ENCODE data around the gene ZNF578.
"Not testable (repeated sequence)": the region's sequence is repeated elsewhere in the genome, so short reads cannot be mapped to it uniquely, and the experiment has no call there.

ZNF578 gene

DNA sequence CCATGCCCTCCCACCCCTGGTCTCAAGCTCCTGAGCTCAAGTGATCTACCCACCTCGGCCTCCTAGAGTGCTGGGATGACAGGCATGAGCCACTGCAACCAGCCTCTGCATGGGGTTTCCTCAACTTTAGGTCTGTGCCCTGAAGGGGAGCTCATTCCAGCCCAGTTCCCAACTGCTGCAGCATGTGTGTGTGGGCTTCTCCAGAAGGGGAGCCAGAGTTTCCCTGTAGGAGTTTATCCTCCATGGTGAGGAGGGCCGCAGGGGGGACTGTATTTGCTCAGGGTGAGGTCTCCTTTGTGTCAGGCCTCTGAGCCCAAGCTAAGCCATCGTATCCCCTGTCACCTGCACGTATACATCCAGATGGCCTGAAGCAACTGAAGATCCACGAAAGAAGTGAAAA lies 62.8 kb downstream of the ZNF578 start:
- DNase-seq (ENCODE audit: low spot score) = no peak

GRCh38 chr19:52518646-52519045 lies 65.3 kb downstream of the ZNF578 start:
- DNase-seq (ENCODE audit: low spot score) = no peak

- DNase-seq (ENCODE audit: low spot score) = not testable (repeated sequence)
Measured at GRCh38 chr19:52519175-52519574, 65.8 kb downstream of the ZNF578 start.

GRCh38 chr19:52520013-52520412 lies 66.7 kb downstream of the ZNF578 start:
- no peak for DNase-seq (ENCODE audit: low spot score)

- no peak for DNase-seq (ENCODE audit: low spot score)
Measured at GRCh38 chr19:52522551-52522950, 69.2 kb downstream of the ZNF578 start.

- DNase-seq (ENCODE audit: low spot score) = no peak
Measured at GRCh38 chr19:52524086-52524485, 70.7 kb downstream of the ZNF578 start.

DNA sequence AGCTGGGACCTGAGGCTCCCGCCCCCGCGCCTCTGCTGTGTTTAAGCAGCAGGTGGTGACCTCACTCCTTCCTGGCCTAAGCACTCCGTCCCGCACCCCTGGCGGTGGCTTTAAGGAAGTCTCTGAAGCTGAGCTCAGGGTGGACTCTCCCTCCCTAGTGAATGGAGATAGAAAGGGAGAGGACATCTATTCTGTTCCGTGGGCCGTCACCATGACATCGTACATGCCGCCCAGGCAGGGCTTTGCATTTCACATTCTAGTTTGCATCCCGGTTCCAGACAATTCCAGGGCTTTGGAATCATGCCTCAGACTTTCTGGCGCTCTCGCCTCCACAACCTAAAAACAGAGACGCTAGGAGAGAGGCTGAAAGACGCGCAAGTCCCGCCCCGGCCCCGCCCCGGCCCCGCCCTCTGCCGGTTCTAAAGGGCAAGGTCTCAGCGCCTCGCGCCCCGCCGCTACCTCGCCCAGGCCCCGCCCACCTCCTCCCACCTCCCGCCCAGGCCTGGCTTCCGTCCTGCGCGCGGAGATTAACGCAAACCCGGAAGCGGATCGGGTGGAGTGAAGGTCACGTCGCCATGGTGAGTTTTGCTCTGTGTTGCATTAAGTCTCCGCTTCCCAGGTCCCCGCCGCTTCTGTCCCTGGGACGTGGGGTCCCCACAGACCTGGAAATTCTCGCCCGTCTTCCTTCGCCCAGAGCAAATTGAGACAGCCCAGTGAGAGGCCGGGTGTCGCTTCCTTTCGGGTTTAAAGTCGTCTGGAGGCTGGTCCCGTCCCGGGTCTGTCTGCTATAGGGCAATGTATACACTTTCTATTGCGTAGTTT lies 74.0 kb downstream of the ZNF578 start, which contains the start of gene ZNF808:
Gene ZNF808 (plus strand): TSS at position 535 of the 822 bp plus-strand sequence. CDS start 15,617 bp downstream, outside the sequence.
- DNase-seq (ENCODE audit: low spot score) = peak; percentile 97

- DNase-seq (ENCODE audit: low spot score) = peak; percentile 50
Measured at GRCh38 chr19:52527956-52528351, 74.6 kb downstream of the ZNF578 start.

- DNase-seq (ENCODE audit: low spot score) = no peak
Measured at GRCh38 chr19:52532480-52532879, 79.1 kb downstream of the ZNF578 start.

DNA sequence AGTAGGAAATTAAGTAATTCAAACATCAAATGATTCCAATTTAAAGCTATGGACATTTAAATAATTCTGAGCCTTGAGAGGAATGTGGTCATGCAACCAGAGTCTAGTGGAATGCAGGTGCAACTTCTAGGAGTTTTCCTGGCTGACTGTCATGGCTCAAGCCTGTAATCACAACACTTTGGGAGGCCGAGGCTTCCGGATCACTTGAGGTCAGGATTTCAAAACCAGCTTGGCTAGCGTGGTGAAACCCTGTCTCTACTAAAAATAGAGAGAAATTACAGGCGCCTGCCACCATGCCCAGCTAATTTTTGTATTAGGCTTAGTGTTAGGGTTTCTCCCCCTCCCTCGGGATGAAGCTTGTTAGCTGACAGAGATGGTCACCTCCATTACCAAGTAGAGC lies 80.5 kb downstream of the ZNF578 start:
- no peak for DNase-seq (ENCODE audit: low spot score)

- DNase-seq (ENCODE audit: low spot score) = not testable (repeated sequence)
Measured at GRCh38 chr19:52535385-52535770, 82.0 kb downstream of the ZNF578 start.

- peak; percentile 91 for DNase-seq (ENCODE audit: low spot score)
Measured at GRCh38 chr19:52535771-52536447, 82.6 kb downstream of the ZNF578 start.

GRCh38 chr19:52536448-52536800 lies 83.1 kb downstream of the ZNF578 start:
- DNase-seq (ENCODE audit: low spot score) = no peak

- not testable (repeated sequence) for DNase-seq (ENCODE audit: low spot score)
Measured at GRCh38 chr19:52538815-52539214, 85.5 kb downstream of the ZNF578 start.

DNA sequence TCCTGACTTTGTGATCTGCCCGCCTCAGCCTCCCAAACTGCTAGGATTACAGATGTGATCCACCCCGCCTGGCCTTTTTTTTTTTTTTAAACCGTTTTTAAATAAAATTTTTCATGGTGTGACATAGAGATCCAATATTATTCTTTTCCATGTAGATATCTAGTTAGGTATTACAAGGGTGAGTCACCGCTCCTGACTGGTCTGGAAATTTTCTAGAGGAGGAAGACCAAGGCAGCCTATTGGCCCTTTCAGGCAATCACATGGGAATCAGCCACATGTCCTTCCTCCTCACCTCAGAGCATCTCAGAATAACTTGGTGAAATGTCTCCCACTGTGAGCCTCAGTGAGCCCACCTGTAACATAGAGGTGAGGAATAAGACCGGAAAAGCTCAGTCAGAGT lies 87.8 kb downstream of the ZNF578 start:
- DNase-seq (ENCODE audit: low spot score) = not testable (repeated sequence)

GRCh38 chr19:52541608-52542007 lies 88.3 kb downstream of the ZNF578 start:
- DNase-seq (ENCODE audit: low spot score) = no peak

GRCh38 chr19:52542541-52542940 lies 89.2 kb downstream of the ZNF578 start:
- DNase-seq (ENCODE audit: low spot score) = not testable (repeated sequence)

GRCh38 chr19:52542984-52543664 lies 89.8 kb downstream of the ZNF578 start:
- DNase-seq (ENCODE audit: low spot score) = no peak

GRCh38 chr19:52554216-52554971 lies 101.0 kb downstream of the ZNF578 start:
- no peak for DNase-seq (ENCODE audit: low spot score)

DNA sequence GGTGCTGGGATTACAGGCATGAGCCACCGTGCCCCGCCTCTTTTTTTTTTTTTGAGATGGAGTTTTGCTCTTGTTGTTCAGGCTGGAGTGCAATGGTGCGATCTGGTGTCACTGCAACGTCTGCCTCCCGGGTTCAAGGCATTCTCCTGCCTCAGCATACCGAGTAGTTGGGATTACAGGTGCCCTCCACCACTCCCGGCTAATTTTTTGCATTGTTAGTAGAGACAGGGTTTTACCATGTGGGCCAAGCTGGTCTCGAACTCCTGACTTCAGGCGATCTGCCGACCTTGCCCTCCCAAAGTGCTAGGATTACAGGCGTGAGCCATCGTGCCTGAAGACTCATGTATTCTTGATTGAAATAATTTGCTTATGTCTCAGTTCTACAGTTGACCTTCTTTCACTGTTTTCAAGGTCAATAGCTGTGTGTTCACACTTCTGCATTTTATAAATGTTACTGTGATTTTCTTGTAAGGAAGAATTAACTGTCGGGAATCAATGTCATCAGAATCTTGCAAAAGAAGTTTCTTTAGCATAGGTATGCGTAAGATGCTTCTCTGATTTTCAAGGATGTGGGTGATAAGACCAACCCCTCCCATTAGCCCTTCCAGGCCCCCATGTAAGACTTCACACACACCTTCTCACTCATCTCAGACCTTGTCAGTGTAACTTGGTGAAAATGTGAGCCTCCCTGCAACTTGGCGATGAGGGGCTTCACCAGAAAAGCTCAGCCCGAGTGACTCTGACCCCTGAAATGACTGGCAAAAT lies 104.1 kb downstream of the ZNF578 start:
- no peak for DNase-seq (ENCODE audit: low spot score)

DNA sequence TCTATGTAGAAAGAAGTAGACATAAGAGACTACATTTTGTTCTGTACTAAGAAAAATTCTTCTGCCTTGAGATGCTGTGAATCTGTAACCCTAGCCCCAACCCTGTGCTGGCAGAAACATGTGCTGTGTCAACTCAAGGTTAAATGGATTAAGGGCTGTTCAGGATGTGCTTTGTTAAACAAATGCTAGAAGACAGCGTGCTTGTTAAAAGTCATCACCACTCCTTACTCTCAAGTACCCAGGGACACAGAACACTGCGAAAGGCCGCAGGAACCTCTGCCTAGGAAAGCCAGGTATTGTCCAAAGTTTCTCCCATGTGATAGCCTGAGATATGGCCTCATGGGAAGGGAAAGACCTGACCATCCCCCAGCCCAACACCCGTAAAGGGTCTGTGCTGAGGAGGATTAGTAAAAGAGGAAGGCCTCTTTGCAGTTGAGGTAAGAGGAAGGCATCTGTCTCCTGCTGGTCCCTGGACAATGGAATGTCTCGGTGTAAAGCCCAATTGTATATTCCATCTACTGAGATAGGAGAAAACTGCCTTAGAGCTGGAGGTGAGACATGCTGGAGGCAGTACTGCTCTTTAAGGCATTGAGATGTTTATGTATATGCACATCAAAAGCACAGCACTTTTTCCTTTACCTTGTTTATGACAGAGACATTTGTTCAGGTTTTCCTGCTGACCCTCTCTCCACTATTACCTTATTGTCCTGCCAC lies 105.5 kb downstream of the ZNF578 start:
- DNase-seq (ENCODE audit: low spot score) = not testable (repeated sequence)

Measured in ecto neural progenitor cell (in vitro differentiated cells).